ENCODE results near the gene PMEPA1. TPM values are rescaled to one million over a fixed set of nuclear protein-coding genes. Genes with fewer than 3 reads are reported as not detected.

Gene PMEPA1
- total and polyA plus RNA-seq, 2 donors = 1.0 to 5.1 TPM

DNA sequence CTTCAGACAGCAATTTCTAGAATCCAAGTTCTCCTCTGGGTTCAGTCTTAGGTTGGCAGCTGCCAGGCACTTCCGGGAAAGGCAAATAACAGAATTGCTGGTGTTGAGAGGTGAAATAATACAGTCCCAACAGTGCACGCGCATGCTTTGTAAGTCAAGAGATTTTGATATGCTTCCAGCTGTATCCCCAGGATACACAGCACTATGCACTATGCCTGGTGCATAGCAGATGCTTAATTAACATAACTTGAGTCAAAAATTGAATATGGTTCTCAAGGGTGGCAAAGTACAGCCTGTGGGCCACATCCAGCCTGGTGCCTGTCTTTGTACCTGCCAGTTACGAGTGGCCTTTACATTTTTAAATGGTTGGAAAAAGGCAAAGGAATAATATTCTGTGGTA is 18.9 kb upstream of the PMEPA1 start:
- Histone ChIP-seq H3K4me1 (ENCODE audit: control insufficient read depth in 2 of 2, insufficient read depth in 2 of 2, low read length in 2 of 2) (no peaks in the 10 kb centered on the region), H3K27ac (ENCODE audit: low read depth in 1 of 2, low read length in 1 of 2) (no peak overlapping the region), H3K27me3 (ENCODE audit: control insufficient read depth in 2 of 2, insufficient read depth in 1 of 2, low read length in 1 of 2) (peaks cover 0 to 3% of the 10 kb centered on the region in 2 donors), H3K36me3 (ENCODE audit: control insufficient read depth in 2 of 2, insufficient read depth in 2 of 2, low read length in 1 of 2) (no peaks in the 10 kb centered on the region), H3K4me3 (ENCODE audit: low read length in 2 of 2) (no peak overlapping the region), H3K9me3 (ENCODE audit: control insufficient read depth in 2 of 2, insufficient read depth in 1 of 2, low read length in 1 of 2) (no peaks in the 10 kb centered on the region)
- DNase-seq (ENCODE audit: low read depth in 6 of 9, low spot score in 9 of 9) = no peak
- WGBS = 96% methylated on average over 4 of the region's 4 CpGs

DNA sequence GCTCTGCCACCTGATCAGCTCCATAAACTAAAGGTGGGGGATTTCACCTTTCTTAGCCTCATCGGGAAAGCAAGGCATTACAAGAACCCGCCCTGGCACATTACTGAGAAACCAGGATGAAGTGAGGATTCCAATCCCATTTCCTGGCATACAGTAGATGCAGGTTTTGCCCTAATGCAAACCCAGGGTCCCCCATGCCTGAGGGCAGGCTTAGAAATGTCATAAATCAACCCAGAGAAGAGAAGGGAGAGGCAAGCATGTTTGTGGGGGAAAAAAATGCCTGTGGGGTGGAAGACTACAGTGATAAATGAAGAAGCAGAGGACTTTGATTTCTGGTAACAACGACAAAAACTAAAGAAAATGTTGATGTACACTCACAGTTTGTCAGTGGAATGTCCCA is 18.0 kb upstream of the PMEPA1 start:
- H3K4me3 ChIP-seq (ENCODE audit: low read length in 2 of 2) = no peak overlapping the region
- 93% methylated on average over 3 of the region's 3 CpGs for WGBS
- H3K36me3 ChIP-seq (ENCODE audit: control insufficient read depth in 2 of 2, insufficient read depth in 2 of 2, low read length in 1 of 2) = no peaks in the 10 kb centered on the region
- H3K9me3 ChIP-seq (ENCODE audit: control insufficient read depth in 2 of 2, insufficient read depth in 1 of 2, low read length in 1 of 2) = no peaks in the 10 kb centered on the region
- H3K27me3 ChIP-seq (ENCODE audit: control insufficient read depth in 2 of 2, insufficient read depth in 1 of 2, low read length in 1 of 2) = peaks cover 0 to 3% of the 10 kb centered on the region in 2 donors
- DNase-seq (ENCODE audit: low read depth in 6 of 9, low spot score in 9 of 9) = no peak
- no peaks in the 10 kb centered on the region for H3K4me1 ChIP-seq (ENCODE audit: control insufficient read depth in 2 of 2, insufficient read depth in 2 of 2, low read length in 2 of 2)
- no peak overlapping the region for H3K27ac ChIP-seq (ENCODE audit: low read depth in 1 of 2, low read length in 1 of 2)

DNA sequence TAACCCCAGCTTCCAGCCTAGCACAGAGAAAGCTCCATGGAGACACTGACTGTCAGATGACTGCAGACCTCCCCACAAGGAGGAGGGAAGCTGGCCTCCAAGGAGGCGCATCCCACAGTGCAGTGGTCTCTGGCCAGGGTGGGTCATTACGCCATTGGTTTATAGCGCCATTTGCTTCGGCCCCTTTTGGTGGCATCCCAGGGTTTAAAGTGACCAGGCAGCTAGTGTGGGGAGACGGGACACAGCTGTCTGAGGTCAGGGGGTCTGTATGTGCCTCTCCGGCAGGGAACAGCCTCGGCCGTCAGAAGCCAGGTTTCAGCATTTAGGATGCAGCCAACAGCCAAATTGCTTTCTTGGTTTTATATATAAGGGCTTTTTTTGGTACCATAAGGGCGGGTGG is 15.8 kb upstream of the PMEPA1 start:
- no peak overlapping the region for H3K4me3 ChIP-seq (ENCODE audit: low read length in 2 of 2)
- WGBS = 93% methylated on average over 9 of the region's 9 CpGs
- DNase-seq (ENCODE audit: low read depth in 6 of 9, low spot score in 9 of 9) = no peak

DNA sequence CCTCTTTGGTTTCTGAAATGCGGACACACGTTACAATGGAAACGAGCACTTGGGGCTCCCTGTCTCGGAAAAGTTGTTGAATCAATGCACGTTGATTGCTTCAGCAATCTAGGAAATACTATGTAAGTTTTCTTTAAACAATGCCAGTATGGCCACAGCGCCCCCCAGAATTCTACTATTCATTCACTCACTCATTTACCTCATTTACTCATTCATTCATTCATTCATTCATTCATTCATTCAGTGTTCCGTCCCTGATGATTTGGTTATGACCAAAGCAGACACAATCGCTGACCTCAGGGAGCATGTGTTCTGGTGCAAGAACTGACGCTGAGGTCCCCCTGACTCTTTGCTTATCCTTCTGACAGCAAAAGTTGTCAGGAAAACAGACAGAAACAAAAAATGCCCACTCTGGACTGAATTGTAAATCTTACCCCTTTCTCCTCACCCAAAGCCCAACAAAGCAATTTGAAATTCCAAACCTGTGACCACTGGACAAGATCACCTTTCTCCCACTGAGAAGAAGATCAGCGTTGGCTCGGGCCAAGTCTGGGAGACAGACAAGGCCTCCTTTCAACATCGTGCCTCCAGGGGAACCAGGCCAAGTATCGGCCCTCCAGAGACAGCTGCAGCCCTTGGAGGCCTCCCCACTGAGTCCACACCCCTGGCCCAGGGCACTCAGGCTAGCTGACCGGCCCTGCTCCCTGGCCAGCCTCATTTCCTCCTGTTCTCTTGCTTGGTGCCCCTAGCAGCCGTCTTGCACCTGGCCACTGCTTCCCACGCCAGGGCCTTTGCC is 15.0 kb upstream of the PMEPA1 start:
- DNase-seq (ENCODE audit: low read depth in 6 of 9, low spot score in 9 of 9) = no peak

More for the DNA sequence above, 15.8 kb upstream of the PMEPA1 start:
- Histone ChIP-seq H3K27ac (ENCODE audit: low read depth in 1 of 2, low read length in 1 of 2) (no peak overlapping the region), H3K9me3 (ENCODE audit: control insufficient read depth in 2 of 2, insufficient read depth in 1 of 2, low read length in 1 of 2) (no peaks in the 10 kb centered on the region), H3K36me3 (ENCODE audit: control insufficient read depth in 2 of 2, insufficient read depth in 2 of 2, low read length in 1 of 2) (no peaks in the 10 kb centered on the region), H3K27me3 (ENCODE audit: control insufficient read depth in 2 of 2, insufficient read depth in 1 of 2, low read length in 1 of 2) (peaks cover 0 to 6% of the 10 kb centered on the region in 2 donors), H3K4me1 (ENCODE audit: control insufficient read depth in 2 of 2, insufficient read depth in 2 of 2, low read length in 2 of 2) (no peaks in the 10 kb centered on the region)

DNA sequence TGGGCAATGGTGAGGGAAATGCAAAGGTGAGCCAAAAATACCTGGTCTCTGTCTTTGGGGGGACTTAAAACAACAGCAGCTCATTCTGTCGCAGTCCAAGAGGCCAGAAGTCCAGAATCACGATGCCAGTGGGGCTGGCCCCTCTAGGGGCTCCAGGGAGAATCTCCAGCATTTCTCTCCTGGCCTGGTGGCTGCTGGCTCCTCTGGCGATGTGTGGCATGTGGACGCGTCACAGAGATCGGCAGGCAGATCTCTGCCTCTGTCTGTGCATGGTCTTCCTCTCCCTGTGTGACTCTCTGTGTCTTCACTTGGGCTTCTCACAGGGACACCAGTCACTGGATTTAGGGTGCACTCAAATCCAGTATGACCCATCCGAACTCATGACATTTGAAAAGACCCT is 14.0 kb upstream of the PMEPA1 start:
- DNase-seq (ENCODE audit: low read depth in 6 of 9, low spot score in 9 of 9) = no peak
- peaks cover 7 to 16% of the 10 kb centered on the region in 2 donors for H3K27me3 ChIP-seq (ENCODE audit: control insufficient read depth in 2 of 2, insufficient read depth in 1 of 2, low read length in 1 of 2)
- no peak overlapping the region for H3K4me3 ChIP-seq (ENCODE audit: low read length in 2 of 2)
- H3K4me1 ChIP-seq (ENCODE audit: control insufficient read depth in 2 of 2, insufficient read depth in 2 of 2, low read length in 2 of 2) = no peaks in the 10 kb centered on the region
- no peaks in the 10 kb centered on the region for H3K9me3 ChIP-seq (ENCODE audit: control insufficient read depth in 2 of 2, insufficient read depth in 1 of 2, low read length in 1 of 2)
- WGBS = 94% methylated on average over 7 of the region's 7 CpGs
- no peaks in the 10 kb centered on the region for H3K36me3 ChIP-seq (ENCODE audit: control insufficient read depth in 2 of 2, insufficient read depth in 2 of 2, low read length in 1 of 2)
- no peak overlapping the region for H3K27ac ChIP-seq (ENCODE audit: low read depth in 1 of 2, low read length in 1 of 2)

More for the DNA sequence above, 15.0 kb upstream of the PMEPA1 start:
- H3K36me3 ChIP-seq (ENCODE audit: control insufficient read depth in 2 of 2, insufficient read depth in 2 of 2, low read length in 1 of 2) = no peaks in the 10 kb centered on the region
- no peak overlapping the region for H3K4me3 ChIP-seq (ENCODE audit: low read length in 2 of 2)
- H3K27ac ChIP-seq (ENCODE audit: low read depth in 1 of 2, low read length in 1 of 2) = no peak overlapping the region
- no peaks in the 10 kb centered on the region for H3K9me3 ChIP-seq (ENCODE audit: control insufficient read depth in 2 of 2, insufficient read depth in 1 of 2, low read length in 1 of 2)
- 95% methylated on average over 16 of the region's 16 CpGs for WGBS
- H3K4me1 ChIP-seq (ENCODE audit: control insufficient read depth in 2 of 2, insufficient read depth in 2 of 2, low read length in 2 of 2) = no peaks in the 10 kb centered on the region
- H3K27me3 ChIP-seq (ENCODE audit: control insufficient read depth in 2 of 2, insufficient read depth in 1 of 2, low read length in 1 of 2) = peaks cover 2 to 7% of the 10 kb centered on the region in 2 donors

DNA sequence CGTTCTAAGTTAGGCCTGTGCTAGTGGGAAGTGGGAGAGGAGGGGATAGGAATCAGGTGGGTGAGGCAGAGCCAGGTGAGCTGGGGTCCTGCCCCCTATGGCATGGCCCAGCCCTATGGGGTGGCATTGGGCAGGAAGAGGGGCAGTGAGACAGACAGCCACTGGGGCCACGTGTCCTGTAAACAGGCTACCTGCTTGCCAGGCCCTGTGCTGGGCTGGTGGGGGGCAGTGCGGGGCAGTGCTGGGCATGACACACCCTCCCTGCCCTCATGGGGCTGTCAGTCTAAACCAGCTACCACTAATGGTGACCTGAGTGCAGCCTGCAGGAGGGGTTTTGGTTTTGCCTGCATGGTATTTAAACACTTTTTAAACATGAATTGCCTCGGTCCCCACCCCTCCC is 10.1 kb upstream of the PMEPA1 start:
- WGBS = 92% methylated on average over 4 of the region's 4 CpGs
- Histone ChIP-seq H3K27me3 (ENCODE audit: control insufficient read depth in 2 of 2, insufficient read depth in 1 of 2, low read length in 1 of 2) (peaks cover 13 to 33% of the 10 kb centered on the region in 2 donors), H3K27ac (ENCODE audit: low read depth in 1 of 2, low read length in 1 of 2) (no peak overlapping the region), H3K4me1 (ENCODE audit: control insufficient read depth in 2 of 2, insufficient read depth in 2 of 2, low read length in 2 of 2) (peaks cover 0 to 3% of the 10 kb centered on the region in 2 donors), H3K36me3 (ENCODE audit: control insufficient read depth in 2 of 2, insufficient read depth in 2 of 2, low read length in 1 of 2) (no peaks in the 10 kb centered on the region), H3K4me3 (ENCODE audit: low read length in 2 of 2) (no peak overlapping the region), H3K9me3 (ENCODE audit: control insufficient read depth in 2 of 2, insufficient read depth in 1 of 2, low read length in 1 of 2) (no peaks in the 10 kb centered on the region)
- DNase-seq (ENCODE audit: low read depth in 6 of 9, low spot score in 9 of 9) = no peak

DNA sequence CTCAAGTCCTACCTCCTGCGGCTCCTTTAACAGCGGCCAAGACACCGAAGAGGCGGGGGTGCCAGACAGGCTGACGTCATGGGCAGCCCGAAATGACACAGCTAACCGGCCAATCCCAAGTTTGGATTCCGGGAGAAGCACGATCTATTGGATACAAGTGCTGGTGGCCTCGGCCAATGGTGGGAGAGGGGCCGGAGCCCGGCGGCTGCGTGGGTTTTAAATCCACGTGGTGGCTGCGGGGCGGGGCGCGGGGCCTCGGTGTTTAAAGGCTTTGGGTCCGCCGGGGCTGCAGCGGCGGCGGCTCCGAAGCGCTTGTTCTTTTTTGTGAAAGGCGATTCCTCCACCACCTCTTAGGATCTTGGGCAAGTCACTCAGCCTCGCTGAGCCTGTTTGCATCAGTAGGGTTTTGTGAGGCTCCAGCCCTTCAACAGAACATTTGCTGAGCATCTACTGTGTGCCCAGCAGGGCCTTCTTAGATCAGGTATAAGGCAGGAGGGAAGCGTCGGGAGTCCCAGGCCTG is 8.7 kb upstream of the PMEPA1 start:
- H3K9me3 ChIP-seq (ENCODE audit: control insufficient read depth in 2 of 2, insufficient read depth in 1 of 2, low read length in 1 of 2) = no peaks in the 10 kb centered on the region
- 1% methylated on average over 31 of the region's 31 CpGs for WGBS
- peak overlapping the region in 1 of 2 donors; percentile 5 for H3K4me3 ChIP-seq (ENCODE audit: low read length in 2 of 2)
- H3K27me3 ChIP-seq (ENCODE audit: control insufficient read depth in 2 of 2, insufficient read depth in 1 of 2, low read length in 1 of 2) = peaks cover 13 to 34% of the 10 kb centered on the region in 2 donors
- peak in 8 of 9 donors; percentile 32 to 84 (median 62) for DNase-seq (ENCODE audit: low read depth in 6 of 9, low spot score in 9 of 9)
- peaks cover 0 to 3% of the 10 kb centered on the region in 2 donors for H3K4me1 ChIP-seq (ENCODE audit: control insufficient read depth in 2 of 2, insufficient read depth in 2 of 2, low read length in 2 of 2)
- no peaks in the 10 kb centered on the region for H3K36me3 ChIP-seq (ENCODE audit: control insufficient read depth in 2 of 2, insufficient read depth in 2 of 2, low read length in 1 of 2)
- H3K27ac ChIP-seq (ENCODE audit: low read depth in 1 of 2, low read length in 1 of 2) = no peak overlapping the region

DNA sequence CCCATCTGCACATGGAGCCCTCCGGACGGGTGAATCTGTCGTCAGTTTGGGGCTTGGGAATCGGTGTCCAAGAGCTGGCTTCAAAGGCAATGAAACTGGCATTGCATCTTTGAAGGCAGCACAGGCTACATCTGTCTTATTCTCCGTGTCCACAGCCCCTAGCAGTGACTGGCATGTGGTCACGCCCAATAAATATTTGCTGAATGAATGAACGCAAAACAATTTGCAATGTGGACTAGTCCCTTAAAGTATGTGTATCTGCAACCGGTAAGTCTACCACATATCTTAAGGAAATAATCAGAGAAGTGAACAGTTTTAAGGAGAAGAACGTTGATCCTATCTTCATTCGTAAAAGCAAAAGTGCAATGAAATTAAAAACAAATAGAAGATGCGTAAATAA is 8.0 kb upstream of the PMEPA1 start:
- no peaks in the 10 kb centered on the region for H3K36me3 ChIP-seq (ENCODE audit: control insufficient read depth in 2 of 2, insufficient read depth in 2 of 2, low read length in 1 of 2)

DNA sequence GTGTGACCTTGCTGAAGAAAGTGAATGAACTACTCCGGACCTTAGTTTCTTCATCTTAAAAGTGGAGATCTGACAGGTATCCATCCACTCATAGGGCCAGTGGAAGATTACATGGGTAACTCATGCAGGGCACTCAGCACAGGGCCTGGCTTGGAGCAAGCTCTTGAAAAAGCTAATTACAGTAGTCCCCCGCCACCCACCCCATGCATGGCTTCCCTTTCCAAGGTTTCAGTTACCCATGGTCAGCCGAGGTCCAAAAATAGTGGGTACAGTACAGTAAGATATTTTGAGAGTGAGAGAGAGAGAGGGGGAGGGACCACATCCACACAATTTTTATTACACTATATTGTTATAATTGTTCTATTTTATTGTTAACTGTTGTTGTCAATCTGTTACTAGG is 7.1 kb upstream of the PMEPA1 start:
- H3K4me1 ChIP-seq (ENCODE audit: control insufficient read depth in 2 of 2, insufficient read depth in 2 of 2, low read length in 2 of 2) = peaks cover 0 to 3% of the 10 kb centered on the region in 2 donors
- 88% methylated on average over 3 of the region's 3 CpGs for WGBS

More for the DNA sequence above, 8.0 kb upstream of the PMEPA1 start:
- H3K9me3 ChIP-seq (ENCODE audit: control insufficient read depth in 2 of 2, insufficient read depth in 1 of 2, low read length in 1 of 2) = no peaks in the 10 kb centered on the region
- H3K4me1 ChIP-seq (ENCODE audit: control insufficient read depth in 2 of 2, insufficient read depth in 2 of 2, low read length in 2 of 2) = peaks cover 0 to 3% of the 10 kb centered on the region in 2 donors
- WGBS = 82% methylated on average over 11 of the region's 11 CpGs
- H3K27ac ChIP-seq (ENCODE audit: low read depth in 1 of 2, low read length in 1 of 2) = no peak overlapping the region
- H3K4me3 ChIP-seq (ENCODE audit: low read length in 2 of 2) = no peak overlapping the region
- peaks cover 13 to 39% of the 10 kb centered on the region in 2 donors for H3K27me3 ChIP-seq (ENCODE audit: control insufficient read depth in 2 of 2, insufficient read depth in 1 of 2, low read length in 1 of 2)
- no peak for DNase-seq (ENCODE audit: low read depth in 6 of 9, low spot score in 9 of 9)

More for the DNA sequence above, 7.1 kb upstream of the PMEPA1 start:
- H3K4me3 ChIP-seq (ENCODE audit: low read length in 2 of 2) = no peak overlapping the region
- no peaks in the 10 kb centered on the region for H3K36me3 ChIP-seq (ENCODE audit: control insufficient read depth in 2 of 2, insufficient read depth in 2 of 2, low read length in 1 of 2)
- no peaks in the 10 kb centered on the region for H3K9me3 ChIP-seq (ENCODE audit: control insufficient read depth in 2 of 2, insufficient read depth in 1 of 2, low read length in 1 of 2)
- peaks cover 18 to 44% of the 10 kb centered on the region in 2 donors for H3K27me3 ChIP-seq (ENCODE audit: control insufficient read depth in 2 of 2, insufficient read depth in 1 of 2, low read length in 1 of 2)
- DNase-seq (ENCODE audit: low read depth in 6 of 9, low spot score in 9 of 9) = no peak
- no peak overlapping the region for H3K27ac ChIP-seq (ENCODE audit: low read depth in 1 of 2, low read length in 1 of 2)

Data from thymus (tissue), 11 donors.